Measurements from ENCODE around the gene ADAT3.

DNA sequence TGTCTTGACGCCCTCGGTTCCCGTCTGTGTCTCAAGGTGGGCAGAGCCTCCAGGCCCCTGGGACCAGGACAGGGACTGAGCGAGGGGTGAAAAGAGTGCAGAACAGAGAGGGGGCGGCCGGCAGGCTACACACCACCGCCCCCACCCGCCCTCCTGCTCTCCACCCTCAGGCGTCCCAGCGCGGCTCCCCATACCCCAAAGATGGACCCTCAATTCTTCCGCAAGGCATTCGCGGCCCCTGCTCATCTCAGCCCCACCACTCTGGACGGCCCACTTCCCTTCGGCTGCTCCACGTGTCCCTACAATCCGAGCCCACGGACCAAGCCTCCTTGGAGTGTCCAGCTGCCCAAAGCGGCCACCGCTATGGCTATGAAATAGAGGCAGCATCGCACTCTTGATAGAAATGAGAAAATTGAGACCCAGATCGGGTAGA, 43.6 kb upstream of the ADAT3 start:
- TF ChIP-seq EZH2phosphoT487 (IDR thresholded peaks at IDR 0.05; ENCODE audit: low read depth), result no peak
- TF ChIP-seq, protein P1, sequence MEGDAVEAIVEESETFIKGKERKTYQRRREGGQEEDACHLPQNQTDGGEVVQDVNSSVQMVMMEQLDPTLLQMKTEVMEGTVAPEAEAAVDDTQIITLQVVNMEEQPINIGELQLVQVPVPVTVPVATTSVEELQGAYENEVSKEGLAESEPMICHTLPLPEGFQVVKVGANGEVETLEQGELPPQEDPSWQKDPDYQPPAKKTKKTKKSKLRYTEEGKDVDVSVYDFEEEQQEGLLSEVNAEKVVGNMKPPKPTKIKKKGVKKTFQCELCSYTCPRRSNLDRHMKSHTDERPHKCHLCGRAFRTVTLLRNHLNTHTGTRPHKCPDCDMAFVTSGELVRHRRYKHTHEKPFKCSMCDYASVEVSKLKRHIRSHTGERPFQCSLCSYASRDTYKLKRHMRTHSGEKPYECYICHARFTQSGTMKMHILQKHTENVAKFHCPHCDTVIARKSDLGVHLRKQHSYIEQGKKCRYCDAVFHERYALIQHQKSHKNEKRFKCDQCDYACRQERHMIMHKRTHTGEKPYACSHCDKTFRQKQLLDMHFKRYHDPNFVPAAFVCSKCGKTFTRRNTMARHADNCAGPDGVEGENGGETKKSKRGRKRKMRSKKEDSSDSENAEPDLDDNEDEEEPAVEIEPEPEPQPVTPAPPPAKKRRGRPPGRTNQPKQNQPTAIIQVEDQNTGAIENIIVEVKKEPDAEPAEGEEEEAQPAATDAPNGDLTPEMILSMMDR (IDR thresholded peaks at IDR 0.05; ENCODE audit: low read depth, low read length), result no peak
